ENCODE data around the gene RBM12. TPM values are rescaled to one million over a fixed set of nuclear protein-coding genes. Genes with fewer than 3 reads are reported as not detected.

RBM12 gene
- total and polyA plus RNA-seq, 2 donors (not counting 3 experiments of a cell fraction or from before 2014, with no cell fraction given): 98.0 to 121 TPM

GRCh38 chr20:35620818-35621559 lies 43.7 kb downstream of the RBM12 start:
- no peaks in the 10 kb centered on the region for H3K9me3 ChIP-seq (replicated peaks; ENCODE audit: control insufficient read depth, insufficient read depth, low read length)
- DNase-seq (ENCODE audit: low read depth, low spot score): no peak
- H3K4me1 ChIP-seq (ENCODE audit: control insufficient read depth, extremely low read depth, insufficient read depth, low read length): peaks cover 20% of the 10 kb centered on the region
- no peaks in the 10 kb centered on the region for H3K27me3 ChIP-seq (ENCODE audit: control insufficient read depth in 2 of 2, insufficient read depth in 2 of 2, low read length in 2 of 2)
- dilution Hi-C loops (cut with MboI; ENCODE audit: extremely low pct_ligation_motif_present, low sequenced_read_pairs) (no loop called here), intact Hi-C loops (cut with micrococcal nuclease) (no loop called here)
- no peaks in the 10 kb centered on the region for H3K9me1 ChIP-seq (replicated peaks; ENCODE audit: control insufficient read depth, extremely low read depth, insufficient read depth, low read length)
- no peak overlapping the region for H3K9ac ChIP-seq (replicated peaks; ENCODE audit: extremely low read depth, insufficient read depth, low read length)
- POLR2A ChIA-PET: no interaction called here
- H3K4me3 ChIP-seq (replicated peaks in 1 of 3; ENCODE audit: insufficient read depth in 1 of 3, low read depth in 1 of 3, low read length in 3 of 3): no peak overlapping the region
- H2AFZ ChIP-seq (ENCODE audit: low read depth, low read length): no peak overlapping the region
- H3K27ac ChIP-seq (ENCODE audit: insufficient read depth, low read depth, low read length): no peak overlapping the region
- H3K4me2 ChIP-seq (ENCODE audit: insufficient read depth, low read length): no peak overlapping the region
- no peak for FAIRE-seq
- no peaks in the 10 kb centered on the region for H3K79me2 ChIP-seq (ENCODE audit: control insufficient read depth, insufficient read depth, low read length)
- TF ChIP-seq POLR2AphosphoS5 (IDR thresholded peaks at IDR 0.05; ENCODE audit: insufficient read depth, low read depth, low read length) (no peak), GATA2 (IDR thresholded peaks at IDR 0.05; ENCODE audit: insufficient read depth, insufficient read length, low read depth, low read length) (no peak), EZH2 (IDR thresholded peaks at IDR 0.05; ENCODE audit: borderline replicate concordance, low read depth, low read length, severe bottlenecking) (no peak), JUN (IDR thresholded peaks at IDR 0.05; ENCODE audit: borderline replicate concordance, insufficient read depth, insufficient read length, low read depth) (no peak), FOS (IDR thresholded peaks at IDR 0.05; ENCODE audit: borderline replicate concordance, insufficient read depth, low read length) (no peak), POLR2A (IDR thresholded peaks at IDR 0.05; ENCODE audit: low read depth, low read length) (no peak), MYC (IDR thresholded peaks at IDR 0.05; ENCODE audit: low read depth, low read length) (no peak), MAX (IDR thresholded peaks at IDR 0.05; ENCODE audit: insufficient read depth, insufficient read length) (no peak)
- TF ChIP-seq, protein P1, sequence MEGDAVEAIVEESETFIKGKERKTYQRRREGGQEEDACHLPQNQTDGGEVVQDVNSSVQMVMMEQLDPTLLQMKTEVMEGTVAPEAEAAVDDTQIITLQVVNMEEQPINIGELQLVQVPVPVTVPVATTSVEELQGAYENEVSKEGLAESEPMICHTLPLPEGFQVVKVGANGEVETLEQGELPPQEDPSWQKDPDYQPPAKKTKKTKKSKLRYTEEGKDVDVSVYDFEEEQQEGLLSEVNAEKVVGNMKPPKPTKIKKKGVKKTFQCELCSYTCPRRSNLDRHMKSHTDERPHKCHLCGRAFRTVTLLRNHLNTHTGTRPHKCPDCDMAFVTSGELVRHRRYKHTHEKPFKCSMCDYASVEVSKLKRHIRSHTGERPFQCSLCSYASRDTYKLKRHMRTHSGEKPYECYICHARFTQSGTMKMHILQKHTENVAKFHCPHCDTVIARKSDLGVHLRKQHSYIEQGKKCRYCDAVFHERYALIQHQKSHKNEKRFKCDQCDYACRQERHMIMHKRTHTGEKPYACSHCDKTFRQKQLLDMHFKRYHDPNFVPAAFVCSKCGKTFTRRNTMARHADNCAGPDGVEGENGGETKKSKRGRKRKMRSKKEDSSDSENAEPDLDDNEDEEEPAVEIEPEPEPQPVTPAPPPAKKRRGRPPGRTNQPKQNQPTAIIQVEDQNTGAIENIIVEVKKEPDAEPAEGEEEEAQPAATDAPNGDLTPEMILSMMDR (IDR thresholded peaks at IDR 0.05; ENCODE audit: extremely low read depth in 1 of 2, insufficient read depth in 1 of 2, low read depth in 1 of 2, low read length in 2 of 2): no peak
- no TSS peak for BruUV-seq (replicated peaks)
- H3K36me3 ChIP-seq (ENCODE audit: control insufficient read depth in 2 of 2, extremely low read depth in 1 of 2, insufficient read depth in 2 of 2, low read length in 2 of 2): peaks cover 0 to 8% of the 10 kb centered on the region in 2 experiments
- CTCF ChIA-PET: interaction anchor here (0.6 to 1.5 kb wide), 3 partner anchors 10 to 182 kb away, joined by 3 to 5 read pairs (median 3); partner anchors contain the start of gene ERGIC3
- no peaks in the 10 kb centered on the region for H4K20me1 ChIP-seq (replicated peaks; ENCODE audit: control insufficient read depth, extremely low read depth, insufficient read depth, low read length)

All from endothelial cell of umbilical vein (primary cell).